Fibroblast of pulmonary artery (primary cell): ENCODE measurements around the gene PDGFRB.

ENCODE experiments used
- DNase-seq: peaks from one replicate; pipeline ENCODE4 v3.0.0-alpha.2; 2010; ENCODE audit warnings: low read depth
- H3K4me3 ChIP-seq: replicated peaks from 2 replicates; pipeline ENCODE4 v1.5.1; 2011; ENCODE audit warnings: low read depth, mild to moderate bottlenecking, control low read depth, low read length, moderate library complexity
- TF ChIP-seq, protein P1 (sequence below): IDR thresholded peaks from 2 replicates; pipeline ENCODE4 v1.5.1; 2011; ENCODE audit warnings: mild to moderate bottlenecking, control low read depth, low read length, inconsistent platforms; ENCODE audit errors: missing control alignments

Gene PDGFRB

DNA sequence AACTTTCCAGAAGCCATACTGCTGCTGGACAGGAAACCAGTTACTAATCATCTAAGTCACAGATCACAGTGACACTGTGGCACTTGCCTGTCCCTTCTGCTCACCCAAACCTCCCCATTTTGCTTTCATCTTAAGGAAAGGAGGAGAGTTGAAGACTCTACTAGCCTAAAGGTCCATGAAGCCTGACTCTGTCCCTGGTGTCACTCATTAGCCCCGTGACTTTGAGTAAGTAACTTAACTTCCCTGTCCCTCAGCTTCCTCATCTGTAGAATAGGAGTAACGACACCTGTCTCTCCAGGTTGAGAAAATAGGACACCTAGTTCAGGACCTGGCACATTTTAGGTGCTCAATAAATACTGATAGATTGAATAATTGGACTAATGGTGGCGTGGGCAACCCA, 33.7 kb upstream of the PDGFRB start:
- no peak for DNase-seq
- H3K4me3 ChIP-seq, result no peak overlapping the region
- TF ChIP-seq, protein P1, sequence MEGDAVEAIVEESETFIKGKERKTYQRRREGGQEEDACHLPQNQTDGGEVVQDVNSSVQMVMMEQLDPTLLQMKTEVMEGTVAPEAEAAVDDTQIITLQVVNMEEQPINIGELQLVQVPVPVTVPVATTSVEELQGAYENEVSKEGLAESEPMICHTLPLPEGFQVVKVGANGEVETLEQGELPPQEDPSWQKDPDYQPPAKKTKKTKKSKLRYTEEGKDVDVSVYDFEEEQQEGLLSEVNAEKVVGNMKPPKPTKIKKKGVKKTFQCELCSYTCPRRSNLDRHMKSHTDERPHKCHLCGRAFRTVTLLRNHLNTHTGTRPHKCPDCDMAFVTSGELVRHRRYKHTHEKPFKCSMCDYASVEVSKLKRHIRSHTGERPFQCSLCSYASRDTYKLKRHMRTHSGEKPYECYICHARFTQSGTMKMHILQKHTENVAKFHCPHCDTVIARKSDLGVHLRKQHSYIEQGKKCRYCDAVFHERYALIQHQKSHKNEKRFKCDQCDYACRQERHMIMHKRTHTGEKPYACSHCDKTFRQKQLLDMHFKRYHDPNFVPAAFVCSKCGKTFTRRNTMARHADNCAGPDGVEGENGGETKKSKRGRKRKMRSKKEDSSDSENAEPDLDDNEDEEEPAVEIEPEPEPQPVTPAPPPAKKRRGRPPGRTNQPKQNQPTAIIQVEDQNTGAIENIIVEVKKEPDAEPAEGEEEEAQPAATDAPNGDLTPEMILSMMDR, result no peak

DNA sequence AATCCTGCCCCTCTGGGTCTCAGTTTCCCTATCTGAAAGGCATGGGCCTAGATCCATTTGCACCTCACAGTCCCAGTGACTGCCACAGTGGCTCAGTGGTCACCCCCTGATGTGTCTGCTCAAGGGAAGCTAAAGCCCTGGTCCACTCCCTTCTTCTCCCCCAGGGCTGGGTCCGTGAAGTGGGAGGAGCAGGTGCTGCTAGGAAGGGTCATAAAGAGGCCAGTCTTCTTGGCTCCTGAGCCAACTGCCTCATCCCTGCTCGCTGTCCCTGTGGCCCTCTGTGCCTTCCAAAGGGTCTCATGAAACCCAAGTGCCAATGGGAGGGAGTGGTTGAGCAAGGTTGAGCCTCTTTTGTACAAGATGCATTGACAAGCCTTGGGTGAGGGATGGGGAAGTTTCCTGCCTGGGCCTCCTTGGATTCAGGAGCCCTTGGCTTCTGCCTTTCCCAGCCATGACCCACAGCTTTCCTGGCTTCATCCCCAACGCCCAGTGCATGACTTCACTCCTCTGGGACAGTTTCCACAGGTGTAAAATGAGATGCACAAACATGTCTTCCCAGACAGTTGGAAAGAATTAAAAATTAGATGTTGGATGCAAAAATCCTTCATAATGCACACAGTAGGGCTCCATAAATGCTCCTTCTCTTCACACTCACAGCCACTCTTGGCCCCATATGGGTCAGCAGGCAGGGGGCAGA, 32.6 kb upstream of the PDGFRB start:
- TF ChIP-seq, protein P1, result no peak
- H3K4me3 ChIP-seq, result no peak overlapping the region
- no peak for DNase-seq

DNA sequence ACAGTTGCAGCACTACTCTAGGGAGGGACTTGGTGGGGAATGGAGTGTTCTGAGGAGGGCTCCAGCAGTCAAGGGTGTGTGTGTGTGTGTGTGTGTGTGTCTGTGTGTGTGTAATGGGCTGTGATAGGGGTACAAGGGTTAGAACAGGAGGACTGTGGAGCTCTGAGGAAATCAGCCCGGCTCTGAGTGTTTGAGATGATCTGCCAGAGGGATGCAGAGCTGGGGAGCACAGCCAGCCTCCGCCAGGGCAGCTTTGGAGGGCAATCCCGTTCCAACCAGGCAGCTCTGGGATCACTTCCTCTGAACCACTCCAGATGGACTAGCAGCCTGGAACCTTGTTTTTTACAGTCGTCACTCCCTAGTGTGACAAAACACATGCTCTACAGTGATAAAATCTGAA, 31.3 kb upstream of the PDGFRB start:
- DNase-seq, result no peak
- TF ChIP-seq, protein P1, result no peak
- H3K4me3 ChIP-seq, result no peak overlapping the region

DNA sequence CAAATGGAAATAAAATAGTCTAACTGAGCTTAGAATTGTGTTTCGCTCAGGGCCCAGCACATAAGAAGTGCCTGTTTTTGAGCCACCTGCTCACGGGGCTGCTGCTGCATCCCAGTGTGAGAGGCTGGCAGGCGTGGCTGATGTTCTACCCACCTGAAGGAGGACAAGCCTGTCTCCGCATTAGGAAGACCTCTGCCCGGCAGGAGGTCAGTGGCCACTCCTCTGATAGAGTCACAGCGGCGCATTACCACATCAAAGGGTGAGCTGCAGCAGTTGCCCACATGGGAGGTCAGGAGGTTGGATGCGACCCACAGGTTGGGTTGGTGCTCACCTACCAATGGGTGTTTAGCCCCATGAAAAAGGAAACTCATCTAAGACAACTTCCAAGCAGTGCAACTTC, 30.5 kb upstream of the PDGFRB start:
- DNase-seq, result no peak
- TF ChIP-seq, protein P1, result no peak
- H3K4me3 ChIP-seq, result no peak overlapping the region

DNA sequence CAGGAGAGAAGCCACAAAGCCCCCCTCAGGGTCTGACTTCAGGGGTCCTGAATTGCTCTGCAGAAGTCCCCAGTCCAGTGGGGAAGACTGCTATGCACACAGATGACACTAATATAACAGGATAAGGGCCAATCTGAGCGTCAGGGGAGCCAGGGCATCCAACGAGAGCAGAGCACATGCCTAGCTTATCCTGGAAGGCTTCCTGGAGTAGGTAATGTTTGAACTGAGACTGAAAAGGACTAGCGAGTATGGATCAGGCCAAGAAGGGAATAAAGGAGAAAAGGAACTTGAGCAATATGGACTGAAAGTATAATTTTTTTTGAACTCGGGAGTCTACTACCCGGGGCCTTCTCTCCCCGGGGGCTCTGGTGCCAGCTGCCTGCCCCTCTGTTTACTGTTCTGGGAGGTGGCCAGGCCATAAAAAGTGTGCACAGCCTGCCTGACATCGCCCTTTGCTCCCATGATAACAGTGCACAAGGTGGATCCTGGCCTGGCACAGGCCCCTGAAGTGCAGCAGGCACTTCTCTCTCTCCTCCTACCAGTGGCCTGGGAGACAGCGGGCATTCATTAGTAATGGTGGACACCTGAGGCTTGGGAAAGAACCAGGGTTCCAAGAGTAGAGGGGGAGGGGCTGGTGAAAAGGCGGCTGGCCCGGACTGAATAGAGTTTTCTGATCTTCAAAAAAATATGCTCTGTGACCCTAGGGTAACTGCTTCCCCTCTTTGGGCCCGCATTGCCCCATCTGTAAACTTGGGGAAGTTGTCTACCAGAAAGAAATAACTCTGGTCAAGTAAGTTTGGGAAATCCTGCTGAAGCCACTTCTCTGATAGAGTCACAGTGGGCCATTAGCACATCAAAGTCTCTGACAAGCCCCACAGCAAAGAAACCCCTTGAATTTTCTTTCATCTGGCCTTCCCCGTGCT, 29.6 kb upstream of the PDGFRB start:
- TF ChIP-seq, protein P1, result no peak
- no peak overlapping the region for H3K4me3 ChIP-seq
- DNase-seq, result no peak

DNA sequence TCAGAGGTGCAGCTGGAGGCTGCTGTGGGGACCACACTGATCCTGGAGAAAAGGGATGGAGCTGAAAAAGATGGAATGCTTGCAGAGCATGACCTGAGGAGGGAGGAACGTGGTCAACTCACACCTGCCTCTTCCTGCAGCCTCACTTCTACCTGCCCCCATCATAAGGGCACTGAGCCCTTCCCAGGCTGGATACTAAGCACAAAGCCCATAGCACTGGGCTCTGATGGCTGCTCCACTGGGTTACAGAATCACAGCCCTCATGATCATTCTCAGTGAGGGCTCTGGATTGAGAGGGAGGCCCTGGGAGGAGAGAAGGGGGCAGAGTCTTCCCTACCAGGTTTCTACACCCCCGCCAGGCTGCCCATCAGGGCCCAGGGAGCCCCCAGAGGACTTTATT, 28.4 kb upstream of the PDGFRB start:
- TF ChIP-seq, protein P1, result no peak
- H3K4me3 ChIP-seq, result no peak overlapping the region
- no peak for DNase-seq

DNA sequence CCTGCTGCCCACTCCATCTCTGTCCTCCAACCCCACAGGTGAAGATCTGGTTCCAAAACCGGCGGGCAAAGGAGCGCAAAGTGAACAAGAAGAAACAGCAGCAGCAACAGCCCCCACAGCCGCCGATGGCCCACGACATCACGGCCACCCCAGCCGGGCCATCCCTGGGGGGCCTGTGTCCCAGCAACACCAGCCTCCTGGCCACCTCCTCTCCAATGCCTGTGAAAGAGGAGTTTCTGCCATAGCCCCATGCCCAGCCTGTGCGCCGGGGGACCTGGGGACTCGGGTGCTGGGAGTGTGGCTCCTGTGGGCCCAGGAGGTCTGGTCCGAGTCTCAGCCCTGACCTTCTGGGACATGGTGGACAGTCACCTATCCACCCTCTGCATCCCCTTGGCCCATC, 27.8 kb upstream of the PDGFRB start:
- no peak overlapping the region for H3K4me3 ChIP-seq
- no peak for DNase-seq
- TF ChIP-seq, protein P1, result no peak
